ENCODE measurements around the gene CDC14B. TPM values are rescaled to one million over a fixed set of nuclear protein-coding genes. Genes with fewer than 3 reads are reported as not detected.

CDC14B gene
- total RNA-seq, 1 donor from 2014 or later = 15.1 TPM

Other genes with a start within 250 kb of the CDC14B start
- 13.5 TPM for gene SLC35D2, start 236.1 kb downstream of the CDC14B start, total RNA-seq
- gene ZNF367, start 201.5 kb downstream of the CDC14B start, total RNA-seq = 4.3 TPM
- gene HABP4, start 169.7 kb downstream of the CDC14B start, total RNA-seq = 22.8 TPM
- 28.3 TPM for gene PRXL2C, start 35.5 kb upstream of the CDC14B start, total RNA-seq
- gene ZNF510, start 158.2 kb upstream of the CDC14B start, total RNA-seq = 7.4 TPM
- 3.6 TPM for gene ZNF782, start 234.7 kb upstream of the CDC14B start, total RNA-seq

Measured in Right ventricle myocardium superior (tissue), 1 donor.